Iris pigment epithelial cell (primary cell): Measurements from ENCODE around the gene SLC22A24.
A peak's percentile ranks its signal among the peaks of the same experiment; 100 is the strongest.
"Not testable (repeated sequence)": the region's sequence is repeated elsewhere in the genome, so short reads cannot be mapped to it uniquely, and the experiment has no call there.

Source experiments
- DNase-seq: peaks from one replicate; pipeline ENCODE4 v3.0.0-alpha.2; 2011; ENCODE audit warnings: low read depth

Gene SLC22A24, protein sequence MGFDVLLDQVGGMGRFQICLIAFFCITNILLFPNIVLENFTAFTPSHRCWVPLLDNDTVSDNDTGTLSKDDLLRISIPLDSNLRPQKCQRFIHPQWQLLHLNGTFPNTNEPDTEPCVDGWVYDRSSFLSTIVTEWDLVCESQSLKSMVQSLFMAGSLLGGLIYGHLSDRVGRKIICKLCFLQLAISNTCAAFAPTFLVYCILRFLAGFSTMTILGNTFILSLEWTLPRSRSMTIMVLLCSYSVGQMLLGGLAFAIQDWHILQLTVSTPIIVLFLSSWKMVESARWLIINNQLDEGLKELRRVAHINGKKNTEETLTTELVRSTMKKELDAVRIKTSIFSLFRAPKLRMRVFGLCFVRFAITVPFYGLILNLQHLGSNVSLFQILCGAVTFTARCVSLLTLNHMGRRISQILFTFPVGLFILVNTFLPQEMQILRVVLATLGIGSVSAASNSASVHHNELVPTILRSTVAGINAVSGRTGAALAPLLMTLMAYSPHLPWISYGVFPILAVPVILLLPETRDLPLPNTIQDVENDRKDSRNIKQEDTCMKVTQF

DNA sequence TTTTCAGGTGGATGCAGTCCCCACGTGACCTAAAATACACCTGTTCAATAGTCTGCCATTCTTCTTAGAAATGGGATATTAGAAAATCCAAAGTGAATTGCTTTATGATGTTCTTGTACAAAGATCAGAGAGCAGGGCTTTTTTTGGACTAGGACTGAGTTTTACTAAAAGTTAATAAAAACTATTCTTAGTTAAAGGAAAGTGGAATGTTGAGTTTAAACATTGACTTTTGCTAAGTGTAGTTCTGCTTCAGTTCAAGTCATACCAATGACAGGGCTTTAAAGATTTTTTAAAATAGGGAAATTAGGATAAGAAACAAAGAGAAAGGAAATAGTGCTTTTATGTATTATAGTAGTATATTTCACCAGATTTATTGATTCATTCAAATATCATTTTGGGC, at the start of gene SLC22A24:
TSS of gene SLC22A24 (minus strand) at position 101 of the 400 bp plus-strand sequence. CDS start 442 bp downstream, outside the sequence.
- DNase-seq, result no peak

DNA sequence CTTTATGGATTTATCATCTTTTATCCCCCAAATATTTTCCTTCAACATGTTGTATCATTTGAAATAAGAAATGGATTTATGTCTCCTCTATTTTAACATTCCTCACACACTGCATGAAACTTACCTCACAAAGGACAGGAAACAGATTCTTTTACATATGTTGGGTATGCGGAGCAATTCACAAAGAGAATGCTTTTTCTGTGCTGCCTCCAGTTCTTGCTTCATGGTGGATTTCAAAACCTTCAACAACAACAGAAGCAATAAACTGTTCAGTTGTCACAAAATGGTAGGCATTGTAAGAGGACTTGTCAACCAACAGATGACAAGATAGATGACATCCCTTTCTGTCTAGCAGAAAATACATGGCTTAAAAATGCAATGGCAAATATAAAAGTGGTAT, 36.5 kb upstream of the SLC22A24 start:
- DNase-seq, result no peak

DNA sequence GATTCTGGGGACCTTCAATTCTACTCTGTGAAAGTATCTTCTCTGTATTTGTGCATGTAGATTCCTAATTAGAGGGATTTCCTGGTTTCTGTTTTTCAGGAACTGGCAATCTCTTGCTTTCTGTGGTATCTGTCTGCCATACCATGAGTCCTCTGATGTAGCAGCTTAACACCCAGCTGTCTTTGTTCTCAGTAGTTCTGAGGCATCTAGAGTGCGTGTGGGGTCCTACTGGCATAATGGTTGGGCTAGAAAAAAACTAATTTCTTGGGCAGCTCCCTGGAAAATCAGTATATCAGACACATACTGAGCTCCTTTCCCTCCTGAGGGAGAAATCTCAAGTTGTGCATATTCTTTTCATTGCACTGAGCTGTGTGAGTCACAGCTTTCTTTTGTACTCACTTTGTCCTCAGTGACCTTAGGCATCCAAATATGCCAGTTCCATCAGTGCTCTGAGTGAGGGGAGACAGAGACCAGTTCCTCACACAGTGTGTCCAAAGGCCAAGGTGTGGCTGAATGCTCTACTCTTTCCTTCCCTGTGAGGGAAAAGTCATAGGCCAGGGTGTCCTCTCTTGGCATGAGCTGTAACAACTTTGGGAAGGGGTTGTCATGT, 35.5 kb upstream of the SLC22A24 start:
- DNase-seq, result no peak

DNA sequence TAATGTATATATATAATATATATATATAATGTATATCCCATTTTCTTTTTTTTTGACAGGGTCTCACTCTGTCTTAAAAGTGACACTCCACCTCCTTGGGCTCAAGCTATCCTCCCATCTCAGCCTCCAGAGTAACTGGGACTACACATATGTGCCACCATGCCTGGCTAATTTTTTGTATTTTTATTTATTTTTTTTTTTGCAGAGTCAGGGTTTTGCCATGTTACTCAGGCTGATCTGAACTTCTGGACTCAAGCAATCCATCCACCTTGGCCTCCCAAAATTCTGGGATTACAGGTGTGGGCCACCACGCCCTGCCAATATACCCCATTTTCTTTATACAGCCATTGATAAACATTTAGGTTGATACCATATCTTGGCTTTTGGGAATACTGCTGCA, 33.9 kb upstream of the SLC22A24 start:
- DNase-seq, result no peak

DNA sequence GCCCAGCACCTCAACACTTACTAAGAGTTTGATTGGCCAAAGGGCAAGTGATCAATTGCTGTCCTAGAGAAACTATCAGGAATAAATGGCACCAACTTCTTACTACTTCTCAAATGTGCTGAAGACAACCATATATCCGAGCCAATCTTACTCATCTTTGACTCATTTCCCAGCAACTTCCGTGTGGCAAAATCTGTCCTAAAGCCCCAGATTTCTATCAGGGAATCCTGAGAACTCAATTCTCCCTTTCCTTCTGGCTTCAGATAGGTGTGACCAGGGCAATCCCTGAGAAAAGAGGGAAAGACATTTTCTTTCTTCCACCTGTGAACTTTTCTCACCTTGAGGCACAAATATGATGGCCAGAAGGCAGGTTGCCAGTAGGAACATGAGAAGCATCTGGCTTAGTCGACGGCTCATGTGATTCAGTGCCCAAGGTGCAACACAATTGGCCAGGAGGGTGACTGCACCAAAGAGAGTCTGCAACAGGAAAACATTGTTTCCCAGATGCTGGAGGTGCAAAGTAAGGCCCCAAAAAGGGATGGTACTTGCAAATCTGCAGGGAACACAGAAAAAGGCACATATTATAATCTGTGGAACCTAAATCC, 21.8 kb upstream of the SLC22A24 start:
- peak; percentile 34 for DNase-seq

DNA sequence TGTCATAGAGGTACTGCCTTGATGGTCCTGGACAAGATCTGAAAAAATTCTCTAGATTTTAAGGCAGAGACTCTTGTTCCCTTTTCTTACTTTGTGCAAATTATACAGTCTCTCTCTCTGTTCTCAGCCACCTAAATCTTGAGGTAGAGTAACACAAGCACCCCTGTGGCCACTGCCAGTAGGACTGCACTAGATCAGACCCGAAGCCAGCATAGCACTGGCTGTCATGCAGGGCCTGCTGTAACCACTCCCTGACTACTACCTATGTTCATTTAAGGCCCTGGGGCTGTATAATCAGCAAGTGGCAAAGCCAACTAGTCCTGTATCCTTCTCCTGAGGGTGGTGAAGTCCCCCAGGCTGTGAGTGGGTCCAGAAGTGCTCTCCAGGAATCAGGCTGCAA, 11.8 kb upstream of the SLC22A24 start:
- DNase-seq, result no peak

DNA sequence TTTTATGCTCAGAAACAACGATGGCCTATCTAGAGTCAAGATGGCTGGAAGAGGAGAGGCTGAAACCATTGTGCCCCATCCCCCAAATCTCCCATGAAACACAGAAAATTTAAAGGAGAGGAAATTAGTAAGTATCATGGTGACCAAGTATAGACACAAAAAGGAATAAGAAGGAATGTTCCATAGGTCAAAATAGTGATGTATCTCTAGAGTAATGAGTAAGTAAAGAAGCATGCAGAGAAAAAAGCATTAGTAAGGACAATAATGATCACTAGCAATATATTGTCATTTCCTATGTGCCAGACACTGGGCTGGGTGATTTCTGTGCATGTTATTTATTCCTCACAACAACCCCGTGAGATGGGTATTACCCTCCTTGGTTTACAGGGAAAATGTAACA, 2.6 kb upstream of the SLC22A24 start:
- DNase-seq, result peak; percentile 17

DNA sequence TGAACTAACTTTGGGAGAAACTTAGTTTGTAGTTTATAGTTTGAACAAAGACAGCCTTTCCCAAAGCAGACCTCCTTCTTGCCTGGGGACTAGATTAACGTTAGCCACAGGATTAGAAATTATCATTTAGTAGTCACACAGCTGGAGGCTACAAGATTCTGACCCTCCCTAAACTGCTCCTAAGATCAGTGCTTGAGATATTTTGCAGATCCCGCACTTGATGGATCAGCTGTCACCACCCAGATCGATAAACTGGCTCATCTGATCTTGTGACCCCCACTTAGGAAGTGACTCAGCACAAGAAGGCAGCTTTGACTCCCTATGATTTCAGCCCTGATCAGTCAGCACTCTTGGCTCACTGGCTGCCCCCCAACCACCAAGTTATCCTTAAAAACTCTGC, 1.6 kb downstream of the SLC22A24 start:
- peak; percentile 26 for DNase-seq

DNA sequence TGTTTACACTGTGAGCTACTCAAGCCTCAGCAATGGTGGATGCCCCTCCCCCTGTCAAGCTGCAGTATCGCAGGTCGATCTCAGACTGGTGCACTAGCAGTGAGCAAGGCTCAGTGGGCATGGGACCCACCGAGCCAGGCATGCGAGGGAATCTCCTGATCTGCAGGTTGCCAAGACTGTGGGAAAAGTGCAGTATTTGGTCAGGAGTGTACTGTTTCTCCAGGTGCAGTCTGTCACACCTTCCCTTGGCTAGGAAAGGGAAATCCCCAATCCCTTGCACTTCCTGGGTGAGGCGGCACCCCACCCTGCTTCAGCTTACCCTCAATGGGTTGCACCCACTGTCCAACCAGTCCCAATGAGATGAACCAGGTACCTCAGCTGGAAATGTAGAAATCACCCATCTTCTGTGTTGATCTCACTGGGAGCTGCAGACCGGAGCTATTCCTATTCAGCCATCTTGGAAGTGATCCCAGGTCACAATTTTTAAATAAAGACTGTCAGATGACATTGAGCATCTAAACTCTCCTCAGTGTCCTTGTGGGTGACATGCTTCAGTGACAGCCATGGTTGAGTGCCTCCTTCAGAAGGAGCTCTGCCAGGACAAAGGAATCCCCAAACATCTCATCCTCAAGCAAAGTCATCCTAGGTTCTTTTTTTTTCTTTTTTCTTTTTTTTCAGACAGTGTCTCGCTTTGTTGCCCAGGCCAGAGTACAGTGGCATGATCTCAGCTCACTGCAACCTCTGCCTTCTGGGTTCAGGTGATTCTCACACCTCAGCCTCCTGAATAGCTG, 10.8 kb downstream of the SLC22A24 start:
- DNase-seq, result no peak

DNA sequence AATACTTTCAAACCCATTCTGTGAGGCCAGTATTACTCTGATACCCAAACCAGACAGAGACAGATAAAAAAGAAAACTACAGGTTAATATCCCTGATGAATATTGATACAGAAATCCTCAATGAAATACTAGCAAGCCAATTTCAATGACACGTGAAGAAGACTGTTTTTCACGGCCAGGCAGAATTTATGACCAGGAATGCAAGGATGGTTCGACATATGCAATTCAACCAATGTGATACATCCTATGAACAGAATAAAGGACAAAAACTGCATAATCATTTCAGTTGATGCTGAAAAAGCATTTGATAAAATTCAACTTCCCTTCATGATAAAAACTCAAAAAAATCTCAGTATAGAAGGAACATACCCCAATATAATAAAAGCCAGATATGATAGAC, 44.5 kb downstream of the SLC22A24 start:
- DNase-seq, result peak; percentile 5

DNA sequence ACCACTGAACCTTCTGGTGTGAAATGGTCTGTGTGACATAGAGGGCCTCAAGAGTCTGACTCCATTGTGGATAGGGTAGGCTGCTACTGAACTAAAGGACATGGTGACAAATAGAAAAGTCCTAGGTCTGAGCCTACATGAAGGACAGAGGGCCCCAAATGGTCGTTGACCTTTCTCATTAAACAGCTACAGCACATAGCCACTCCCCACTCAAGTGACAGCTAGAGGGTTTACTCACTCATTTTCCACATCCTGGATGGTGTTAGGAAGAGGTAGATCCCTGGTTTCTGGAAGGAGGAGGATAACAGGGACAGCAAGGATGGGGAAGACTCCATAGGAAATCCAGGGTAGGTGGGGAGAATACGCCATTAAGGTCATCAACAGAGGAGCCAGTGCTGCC, 63.3 kb downstream of the SLC22A24 start:
- no peak for DNase-seq

DNA sequence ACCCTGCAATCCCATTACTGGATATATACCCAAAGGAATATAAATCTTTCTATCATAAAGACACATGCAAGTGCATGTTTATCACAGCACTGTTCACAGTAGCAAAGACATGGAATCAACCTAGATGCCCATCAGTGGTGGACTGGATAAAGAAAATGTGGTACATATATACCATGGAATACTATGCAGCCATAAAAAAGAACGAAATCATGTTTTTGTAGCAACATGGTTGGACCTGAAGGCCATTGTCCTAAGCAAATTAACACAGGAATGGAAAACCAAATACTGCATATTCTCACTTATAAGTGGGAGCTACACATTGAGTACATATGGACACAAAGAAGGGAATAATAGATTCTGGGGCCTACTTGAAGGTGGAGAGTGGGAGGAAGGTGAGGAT, 97.8 kb downstream of the SLC22A24 start:
- DNase-seq, result not testable (repeated sequence)

DNA sequence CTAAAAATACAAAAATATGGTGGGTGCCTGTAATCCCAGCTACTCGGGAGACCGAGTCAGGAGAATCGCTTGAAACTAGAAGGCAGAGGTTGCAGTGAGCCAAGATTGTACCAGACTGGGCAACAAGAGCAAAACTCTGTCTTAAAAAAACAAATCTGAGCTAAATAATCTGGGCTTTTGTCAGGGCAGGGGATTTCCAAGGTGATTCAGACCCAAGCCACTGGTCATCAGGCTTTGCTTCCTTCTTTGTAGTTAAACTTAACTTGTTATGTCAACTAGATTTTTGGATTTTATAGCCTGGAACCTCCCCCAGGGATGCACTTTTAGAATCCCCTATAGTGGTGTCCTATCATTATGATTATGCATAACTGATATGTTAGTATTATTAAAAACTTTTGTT, 101.4 kb downstream of the SLC22A24 start:
- DNase-seq, result peak; percentile 10

DNA sequence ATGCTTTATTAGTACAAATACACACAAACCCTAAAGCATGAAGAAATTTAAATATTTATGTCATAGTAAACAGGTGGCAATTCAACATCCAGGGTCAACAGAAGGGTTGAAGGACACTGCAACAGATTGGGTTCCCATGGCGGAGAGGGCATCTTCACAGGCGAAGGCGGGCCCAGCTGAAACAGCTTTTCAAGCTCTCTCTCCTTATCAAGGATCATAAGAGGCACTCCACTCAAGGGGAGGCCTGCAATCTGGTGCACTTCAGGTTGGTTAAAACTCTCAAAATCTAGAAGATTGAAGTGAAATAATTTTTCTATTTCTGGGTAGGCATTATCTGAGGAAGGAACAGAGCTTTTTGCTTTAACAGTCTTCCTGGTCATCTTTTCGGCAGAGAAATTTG, 111.6 kb downstream of the SLC22A24 start:
- no peak for DNase-seq
